Smooth muscle cell (in vitro differentiated cells): ENCODE results near the gene COL15A1. TPM values are rescaled to one million over a fixed set of nuclear protein-coding genes. Genes with fewer than 3 reads are reported as not detected.

ENCODE experiments used
- DNase-seq: peaks from one replicate; lab custom pipeline; 2025; ENCODE audit not compliant: unreplicated experiment; lab: John Stamatoyannopoulos, UW
- H2AFZ ChIP-seq: fragments of 200-600 bp; sonication (generic); 2 replicates; pipeline ENCODE4 v1.6.0; 2016; ENCODE audit warnings: antibody characterized with exemption, low read depth, mild to moderate bottlenecking
- H3F3A ChIP-seq: fragments of 200-600 bp; sonication (generic); 2 replicates; pipeline ENCODE4 v1.6.0; 2017; ENCODE audit warnings: antibody characterized with exemption, low read depth
- H3K27ac ChIP-seq: fragments of 200-600 bp; sonication (generic); 2 replicates; pipeline ENCODE4 v1.5.1; 2016; ENCODE audit warnings: low read depth, mild to moderate bottlenecking
- H3K27me3 ChIP-seq: fragments of 200-600 bp; sonication (generic); 2 replicates; pipeline ENCODE4 v1.6.1; 2016; ENCODE audit warnings: low read depth, mild to moderate bottlenecking
- H3K36me3 ChIP-seq: fragments of 200-600 bp; sonication (generic); 2 replicates; pipeline ENCODE4 v1.5.1; 2016; ENCODE audit warnings: low read depth
- H3K4me1 ChIP-seq: fragments of 200-600 bp; sonication (generic); 2 replicates; pipeline ENCODE4 v1.5.1; 2016; ENCODE audit warnings: low read depth
- H3K4me2 ChIP-seq: fragments of 200-600 bp; sonication (generic); 2 replicates; pipeline ENCODE4 v1.6.0; 2016; ENCODE audit warnings: mild to moderate bottlenecking
- H3K4me3 ChIP-seq: fragments of 200-600 bp; sonication (generic); 2 replicates; pipeline ENCODE4 v1.5.1; 2016; ENCODE audit warnings: mild to moderate bottlenecking
- H3K79me2 ChIP-seq: fragments of 200-600 bp; sonication (generic); 2 replicates; pipeline ENCODE4 v1.6.0; 2016; ENCODE audit warnings: low read depth, mild to moderate bottlenecking
- H3K9ac ChIP-seq: fragments of 200-600 bp; sonication (generic); 2 replicates; pipeline ENCODE4 v1.6.0; 2016; ENCODE audit warnings: low read depth
- H3K9me3 ChIP-seq: fragments of 200-600 bp; sonication (generic); replicated peaks from 2 replicates; pipeline ENCODE4 v1.5.1; 2016; ENCODE audit warnings: low read depth
- H4K20me1 ChIP-seq: fragments of 200-600 bp; sonication (generic); 2 replicates; pipeline ENCODE4 v1.6.0; 2016; ENCODE audit warnings: low read depth
- CTCF ChIP-seq: fragments of 200-600 bp; sonication (generic); IDR thresholded peaks from 2 replicates; pipeline ENCODE4 v1.5.1; 2017; ENCODE audit warnings: borderline replicate concordance, mild to moderate bottlenecking, antibody characterized with exemption; ENCODE audit not compliant: insufficient read depth, poor library complexity, severe bottlenecking
- whole genome bisulfite sequencing: methylation state at CpG from one replicate; pipeline ENCODE4 v1.1.7; 2016; ENCODE audit warnings: low lambda C conversion rate; 5-methylcytosine and 5-hydroxymethylcytosine counted together
- polyA plus RNA-seq: library from polyadenylated mRNA; unstranded; fragments of >200 nt; fragmentation: Nextera tagmentation; extraction: Ambion mirVana; gene quantifications from 2 replicates; pipeline ENCODE4 v1.2.1, GENCODE V29; 2016
- total RNA-seq: library from RNA; depleted of rRNA; stranded (reverse); fragments of >200 nt; gene quantifications from 2 replicates; pipeline ENCODE4 v1.2.3, GENCODE V29; 2014

Gene COL15A1
- total and polyA plus RNA-seq, 2 experiments from 2014 or later, result 222 to 293 TPM

GRCh38 chr9:99075246-99075912 is 131.7 kb downstream of the COL15A1 start:
- H3K4me2 ChIP-seq, result peak overlapping the region; percentile 54
- H3K4me1 ChIP-seq, result no peaks in the 10 kb centered on the region
- H3K79me2 ChIP-seq, result no peaks in the 10 kb centered on the region
- H3K27ac ChIP-seq, result peak overlapping the region; percentile 83
- H3K27me3 ChIP-seq, result no peaks in the 10 kb centered on the region
- H3K36me3 ChIP-seq, result no peaks in the 10 kb centered on the region
- no peak overlapping the region for H3K4me3 ChIP-seq
- no peaks in the 10 kb centered on the region for H3K9me3 ChIP-seq
- H3F3A ChIP-seq, result peaks cover 29% of the 10 kb centered on the region
- H2AFZ ChIP-seq, result no peak overlapping the region
- no peak for TF ChIP-seq CTCF
- WGBS, result 11% methylated on average over 6 of the region's 6 CpGs
- H3K9ac ChIP-seq, result peak overlapping the region; percentile 30
- no peaks in the 10 kb centered on the region for H4K20me1 ChIP-seq
- no peak for DNase-seq

GRCh38 chr9:99076030-99076429 is 132.3 kb downstream of the COL15A1 start:
- Histone ChIP-seq H3K36me3 (no peaks in the 10 kb centered on the region), H3K4me2 (no peak overlapping the region), H3K4me1 (no peaks in the 10 kb centered on the region), H3K79me2 (no peaks in the 10 kb centered on the region), H3F3A (peaks cover 23% of the 10 kb centered on the region), H3K27me3 (no peaks in the 10 kb centered on the region), H2AFZ (no peak overlapping the region), H3K4me3 (no peak overlapping the region), H4K20me1 (no peaks in the 10 kb centered on the region), H3K9me3 (no peaks in the 10 kb centered on the region), H3K27ac (peak overlapping the region; percentile 83), H3K9ac (no peak overlapping the region)
- 84% methylated on average over 4 of the region's 4 CpGs for WGBS
- no peak for TF ChIP-seq CTCF
- DNase-seq, result no peak

GRCh38 chr9:99076483-99077171 is 132.9 kb downstream of the COL15A1 start:
- H2AFZ ChIP-seq, result no peak overlapping the region
- no peaks in the 10 kb centered on the region for H3K79me2 ChIP-seq
- TF ChIP-seq CTCF, result no peak
- no peaks in the 10 kb centered on the region for H3K9me3 ChIP-seq
- H3K4me3 ChIP-seq, result no peak overlapping the region
- peak overlapping the region; percentile 83 for H3K27ac ChIP-seq
- peaks cover 17% of the 10 kb centered on the region for H3F3A ChIP-seq
- H3K9ac ChIP-seq, result no peak overlapping the region
- 59% methylated on average over 6 of the region's 6 CpGs for WGBS
- H3K27me3 ChIP-seq, result no peaks in the 10 kb centered on the region
- H3K4me2 ChIP-seq, result no peak overlapping the region
- no peaks in the 10 kb centered on the region for H3K36me3 ChIP-seq
- DNase-seq, result no peak
- H3K4me1 ChIP-seq, result no peaks in the 10 kb centered on the region
- H4K20me1 ChIP-seq, result no peaks in the 10 kb centered on the region
